Neuronal stem cell (in vitro differentiated cells): ENCODE measurements around the gene DHX36.

ENCODE experiments used
- DNase-seq: peaks from one replicate; pipeline ENCODE4 v3.0.0-alpha.2; 2013; ENCODE audit warnings: low spot score
- H2AFZ ChIP-seq: one replicate; pipeline ENCODE4 v1.6.1; 2013; ENCODE audit warnings: mild to moderate bottlenecking, low read length, inconsistent platforms
- H2AK5ac ChIP-seq: 2 replicates; pipeline ENCODE4 v1.6.1; 2013; ENCODE audit warnings: low read depth, mild to moderate bottlenecking, inconsistent platforms, low read length, moderate library complexity, mixed read lengths
- H2BK120ac ChIP-seq: 2 replicates; pipeline ENCODE4 v1.6.1; 2013; ENCODE audit warnings: low read depth, mild to moderate bottlenecking, inconsistent platforms, low read length, moderate library complexity, mixed read lengths
- H2BK12ac ChIP-seq: one replicate; pipeline ENCODE4 v1.6.1; 2013; ENCODE audit warnings: low read length, inconsistent platforms
- H2BK15ac ChIP-seq: 2 replicates; pipeline ENCODE4 v1.6.1; 2013; ENCODE audit warnings: mild to moderate bottlenecking, low read length, inconsistent platforms, mixed read lengths
- H2BK5ac ChIP-seq: one replicate; pipeline ENCODE4 v1.6.1; 2013; ENCODE audit warnings: inconsistent platforms, mild to moderate bottlenecking, low read length, moderate library complexity
- H3K14ac ChIP-seq: one replicate; pipeline ENCODE4 v1.6.1; 2013; ENCODE audit warnings: low read length, inconsistent platforms
- H3K18ac ChIP-seq: 2 replicates; pipeline ENCODE4 v1.6.1; 2013; ENCODE audit warnings: low read length, inconsistent platforms
- H3K23ac ChIP-seq: 2 replicates; pipeline ENCODE4 v1.6.1; 2013; ENCODE audit warnings: low read depth, mild to moderate bottlenecking, mixed read lengths, low read length, inconsistent platforms; ENCODE audit not compliant: poor library complexity
- H3K27ac ChIP-seq: replicated peaks from 3 replicates; pipeline ENCODE4 v1.5.1; 2013; ENCODE audit warnings: low read length, inconsistent platforms
- H3K27me3 ChIP-seq, 3 experiments: 2 replicates each; pipeline ENCODE4 v1.6.1; 2013; ENCODE audit warnings: low read length in 3 of 3, mild to moderate bottlenecking in 2 of 3, inconsistent platforms in 1 of 3, low read depth in 1 of 3, mixed read lengths in 1 of 3, moderate library complexity in 1 of 3; ENCODE audit not compliant: control insufficient read depth in 3 of 3, insufficient read depth in 3 of 3
- H3K36me3 ChIP-seq, 2 donors: replicated peaks in 1 of 2; 2 replicates each; pipeline ENCODE4 v1.6.1; 2013; ENCODE audit warnings: low read length in 2 of 2; ENCODE audit not compliant: control insufficient read depth in 2 of 2, insufficient read depth in 2 of 2
- H3K4ac ChIP-seq: 2 replicates; pipeline ENCODE4 v1.6.1; 2013; ENCODE audit warnings: inconsistent platforms, mild to moderate bottlenecking, low read length, moderate library complexity
- H3K4me1 ChIP-seq, 2 donors: 1 replicate in 1 of 2; 2 replicates in 1 of 2; pipeline ENCODE4 v1.6.1; 2013; ENCODE audit warnings: low read length in 2 of 2, low read depth in 1 of 2; ENCODE audit not compliant: control insufficient read depth in 2 of 2, insufficient read depth in 1 of 2
- H3K4me2 ChIP-seq: one replicate; pipeline ENCODE4 v1.6.1; 2013; ENCODE audit warnings: mild to moderate bottlenecking, low read length, inconsistent platforms; ENCODE audit not compliant: insufficient read depth, poor library complexity, severe bottlenecking
- H3K4me3 ChIP-seq, 2 donors: 2 replicates each; pipeline ENCODE4 v1.5.1; 2013; ENCODE audit warnings: low read length in 2 of 2, mild to moderate bottlenecking in 2 of 2, inconsistent platforms in 1 of 2, moderate library complexity in 1 of 2
- H3K79me1 ChIP-seq: one replicate; pipeline ENCODE4 v1.6.1; 2013; ENCODE audit warnings: low read depth, mild to moderate bottlenecking, inconsistent platforms, low read length, moderate library complexity
- H3K9ac ChIP-seq: one replicate; pipeline ENCODE4 v1.6.1; 2013; ENCODE audit warnings: mild to moderate bottlenecking, low read depth, low read length, inconsistent platforms; ENCODE audit not compliant: poor library complexity
- H3K9me3 ChIP-seq, 2 donors: replicated peaks in 1 of 2; 2 replicates each; pipeline versions ENCODE3 to v1.6.1; 2013; ENCODE audit warnings: low read length in 2 of 2, mild to moderate bottlenecking in 2 of 2, inconsistent platforms in 1 of 2, low read depth in 1 of 2, mixed read lengths in 1 of 2, moderate library complexity in 1 of 2; ENCODE audit not compliant: control insufficient read depth in 2 of 2, insufficient read depth in 1 of 2
- H4K8ac ChIP-seq: one replicate; pipeline ENCODE4 v1.6.1; 2013; ENCODE audit warnings: low read depth, mild to moderate bottlenecking, inconsistent platforms, low read length, moderate library complexity
- H4K91ac ChIP-seq: one replicate; pipeline ENCODE4 v1.6.1; 2013; ENCODE audit warnings: low read length, low read depth, mild to moderate bottlenecking, inconsistent platforms; ENCODE audit not compliant: poor library complexity
- WGBS, 2 donors: extraction: QIAGEN DNeasy Blood & Tissue Kit; methylation state at CpG; one replicate each; pipeline ENCODE4 v1.1.7; 2013; ENCODE audit warnings: missing lambda C conversion rate in 2 of 2, mixed read lengths in 1 of 2; ENCODE audit not compliant: insufficient read length in 2 of 2, insufficient replicate concordance in 1 of 2; ENCODE audit errors: extremely low coverage in 2 of 2; 5-methylcytosine and 5-hydroxymethylcytosine counted together

Gene DHX36

GRCh38 chr3:154290187-154290586 is 34.1 kb downstream of the DHX36 start:
- no peak overlapping the region for H3K9ac ChIP-seq
- H3K9me3 ChIP-seq: no peaks in the 10 kb centered on the region
- no peak overlapping the region for H3K14ac ChIP-seq
- WGBS, 2 donors: no CpG with 5 or more reads among the region's 5 CpGs
- H2BK12ac ChIP-seq: no peak overlapping the region
- H3K4me2 ChIP-seq: no peak overlapping the region
- no peak overlapping the region for H4K8ac ChIP-seq
- H3K27ac ChIP-seq: no peak overlapping the region
- no peak overlapping the region for H2AK5ac ChIP-seq
- H3K4me3 ChIP-seq: no peak overlapping the region
- H2BK15ac ChIP-seq: no peak overlapping the region
- H2BK5ac ChIP-seq: no peak overlapping the region
- H3K27me3 ChIP-seq: no peaks in the 10 kb centered on the region
- no peaks in the 10 kb centered on the region for H3K79me1 ChIP-seq
- peaks cover 11 to 98% of the 10 kb centered on the region in 2 donors for H3K36me3 ChIP-seq
- no peak overlapping the region for H2AFZ ChIP-seq
- H3K18ac ChIP-seq: no peak overlapping the region
- H3K4me1 ChIP-seq: no peaks in the 10 kb centered on the region
- H4K91ac ChIP-seq: no peak overlapping the region
- H3K23ac ChIP-seq: no peak overlapping the region
- H3K4ac ChIP-seq: no peak overlapping the region
- no peak overlapping the region for H2BK120ac ChIP-seq
- no peak for DNase-seq

GRCh38 chr3:154285221-154285620 is 39.1 kb downstream of the DHX36 start:
- Histone ChIP-seq H3K4me1 (no peaks in the 10 kb centered on the region), H2AK5ac (no peak overlapping the region), H3K18ac (no peak overlapping the region), H4K91ac (no peak overlapping the region), H3K4me2 (no peak overlapping the region), H3K9ac (no peak overlapping the region), H3K36me3 (peaks cover 8 to 100% of the 10 kb centered on the region in 2 donors), H3K27ac (no peak overlapping the region), H2BK12ac (no peak overlapping the region), H2BK120ac (no peak overlapping the region), H3K9me3 (no peaks in the 10 kb centered on the region), H3K27me3 (no peaks in the 10 kb centered on the region), H4K8ac (no peak overlapping the region), H3K79me1 (no peaks in the 10 kb centered on the region), H3K23ac (no peak overlapping the region), H2BK5ac (no peak overlapping the region), H2AFZ (no peak overlapping the region), H3K4me3 (no peak overlapping the region), H3K14ac (no peak overlapping the region), H2BK15ac (no peak overlapping the region), H3K4ac (no peak overlapping the region)
- WGBS, 2 donors: no CpG with 5 or more reads among the region's 2 CpGs
- no peak for DNase-seq

GRCh38 chr3:154280161-154280560 is 44.1 kb downstream of the DHX36 start:
- Histone ChIP-seq H3K23ac (no peak overlapping the region), H3K4me3 (no peak overlapping the region), H3K9me3 (no peaks in the 10 kb centered on the region), H3K4me1 (no peaks in the 10 kb centered on the region), H2BK15ac (no peak overlapping the region), H3K27ac (no peak overlapping the region), H3K14ac (no peak overlapping the region), H3K36me3 (peaks cover 10 to 100% of the 10 kb centered on the region in 2 donors), H3K18ac (no peak overlapping the region), H4K8ac (no peak overlapping the region), H3K4ac (no peak overlapping the region), H2AFZ (no peak overlapping the region), H3K79me1 (no peaks in the 10 kb centered on the region), H2BK12ac (no peak overlapping the region), H4K91ac (no peak overlapping the region), H2AK5ac (no peak overlapping the region), H3K4me2 (no peak overlapping the region), H3K27me3 (no peaks in the 10 kb centered on the region), H3K9ac (no peak overlapping the region), H2BK120ac (no peak overlapping the region), H2BK5ac (no peak overlapping the region)
- WGBS, 2 donors: no CpG with 5 or more reads among the region's 1 CpG
- DNase-seq: no peak

GRCh38 chr3:154275965-154276364 is 48.3 kb downstream of the DHX36 start:
- H2BK12ac ChIP-seq: no peak overlapping the region
- H3K4me3 ChIP-seq: no peak overlapping the region
- no peak overlapping the region for H2BK5ac ChIP-seq

More at GRCh38 chr3:154275965-154276364, 48.3 kb downstream of the DHX36 start:
- Histone ChIP-seq H3K27me3 (no peaks in the 10 kb centered on the region), H2BK120ac (no peak overlapping the region), H3K27ac (no peak overlapping the region), H3K14ac (no peak overlapping the region), H2AFZ (no peak overlapping the region), H3K4me1 (no peaks in the 10 kb centered on the region), H3K4ac (no peak overlapping the region), H3K36me3 (peaks cover 15 to 100% of the 10 kb centered on the region in 2 donors), H2AK5ac (no peak overlapping the region), H4K91ac (no peak overlapping the region), H2BK15ac (no peak overlapping the region), H3K4me2 (no peak overlapping the region), H3K9ac (no peak overlapping the region), H3K79me1 (no peaks in the 10 kb centered on the region), H3K18ac (no peak overlapping the region), H3K23ac (no peak overlapping the region), H4K8ac (no peak overlapping the region), H3K9me3 (peaks cover 0 to 2% of the 10 kb centered on the region in 2 donors)
- no CpG with 5 or more reads among the region's 2 CpGs for WGBS, 2 donors
- no peak for DNase-seq
